HUES6 (cell line): ENCODE measurements around the gene ROBO1.

Experiments used
- H3K27ac ChIP-seq: 2 replicates; pipeline ENCODE4 v1.7.0; 2013; ENCODE audit warnings: low read depth, mild to moderate bottlenecking, low read length, inconsistent platforms
- H3K27me3 ChIP-seq: 2 replicates; pipeline ENCODE4 v1.6.1; 2013; ENCODE audit warnings: low read length; ENCODE audit not compliant: control insufficient read depth, insufficient read depth
- H3K36me3 ChIP-seq: 2 replicates; pipeline ENCODE4 v1.6.1; 2013; ENCODE audit warnings: low read length; ENCODE audit not compliant: control insufficient read depth, insufficient read depth
- H3K4me1 ChIP-seq: 2 replicates; pipeline ENCODE4 v1.6.1; 2013; ENCODE audit warnings: low read length; ENCODE audit not compliant: control insufficient read depth, insufficient read depth
- H3K4me3 ChIP-seq: 2 replicates; pipeline ENCODE4 v1.5.1; 2013; ENCODE audit warnings: low read depth, low read length
- H3K9ac ChIP-seq: one replicate; pipeline ENCODE4 v1.6.1; 2013; ENCODE audit warnings: mild to moderate bottlenecking, low read length
- H3K9me3 ChIP-seq: 2 replicates; pipeline ENCODE4 v1.6.1; 2013; ENCODE audit warnings: low read depth, low read length; ENCODE audit not compliant: control insufficient read depth, insufficient read depth

The ROBO1 gene

DNA sequence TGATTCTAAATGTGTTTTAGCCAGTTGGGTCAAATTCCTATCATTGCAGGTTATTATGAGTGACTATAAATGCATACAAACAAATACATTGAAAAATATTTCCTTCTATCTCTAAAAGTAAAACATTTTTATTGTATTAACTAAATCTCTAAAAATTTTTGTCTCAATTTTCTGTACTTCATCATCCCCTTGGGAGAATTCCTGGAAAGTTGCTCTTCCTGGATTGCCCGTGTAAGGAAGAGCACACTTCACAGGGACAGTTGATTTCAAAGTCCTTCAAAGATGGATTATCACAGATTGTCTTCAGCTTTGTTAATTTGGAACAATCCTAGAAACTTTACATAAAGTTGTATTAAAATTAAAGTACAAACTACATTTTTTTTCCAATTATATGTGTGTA is 595.6 kb downstream of the ROBO1 start:
- H3K9me3 ChIP-seq: peaks cover 8% of the 10 kb centered on the region
- H3K4me3 ChIP-seq: no peak overlapping the region
- H3K4me1 ChIP-seq: peaks cover 6% of the 10 kb centered on the region
- no peaks in the 10 kb centered on the region for H3K27me3 ChIP-seq
- no peaks in the 10 kb centered on the region for H3K36me3 ChIP-seq
- H3K9ac ChIP-seq: no peak overlapping the region
- H3K27ac ChIP-seq: no peak overlapping the region

DNA sequence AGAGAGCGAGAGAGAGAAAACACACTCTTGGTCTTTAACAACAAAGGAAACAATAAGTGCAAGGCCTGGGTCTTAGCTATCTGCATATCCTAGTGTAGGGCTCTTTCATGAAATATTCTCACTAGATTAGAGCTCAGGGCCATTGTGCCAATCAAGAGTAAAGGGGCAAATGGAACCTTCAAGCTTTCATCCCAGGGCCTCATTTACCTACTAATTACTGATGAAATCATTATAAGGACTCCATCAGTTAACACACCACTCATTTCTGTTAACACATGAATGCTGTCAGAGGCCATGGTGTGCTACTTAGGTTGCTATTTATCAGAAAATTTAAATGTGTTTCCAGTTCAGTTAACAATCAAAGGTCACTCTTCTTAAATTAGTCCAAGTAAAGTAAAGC is 597.8 kb downstream of the ROBO1 start:
- H3K4me3 ChIP-seq: no peak overlapping the region
- peaks cover 6% of the 10 kb centered on the region for H3K4me1 ChIP-seq
- H3K36me3 ChIP-seq: no peaks in the 10 kb centered on the region
- H3K9ac ChIP-seq: no peak overlapping the region
- peaks cover 8% of the 10 kb centered on the region for H3K9me3 ChIP-seq
- H3K27me3 ChIP-seq: no peaks in the 10 kb centered on the region
- H3K27ac ChIP-seq: no peak overlapping the region

DNA sequence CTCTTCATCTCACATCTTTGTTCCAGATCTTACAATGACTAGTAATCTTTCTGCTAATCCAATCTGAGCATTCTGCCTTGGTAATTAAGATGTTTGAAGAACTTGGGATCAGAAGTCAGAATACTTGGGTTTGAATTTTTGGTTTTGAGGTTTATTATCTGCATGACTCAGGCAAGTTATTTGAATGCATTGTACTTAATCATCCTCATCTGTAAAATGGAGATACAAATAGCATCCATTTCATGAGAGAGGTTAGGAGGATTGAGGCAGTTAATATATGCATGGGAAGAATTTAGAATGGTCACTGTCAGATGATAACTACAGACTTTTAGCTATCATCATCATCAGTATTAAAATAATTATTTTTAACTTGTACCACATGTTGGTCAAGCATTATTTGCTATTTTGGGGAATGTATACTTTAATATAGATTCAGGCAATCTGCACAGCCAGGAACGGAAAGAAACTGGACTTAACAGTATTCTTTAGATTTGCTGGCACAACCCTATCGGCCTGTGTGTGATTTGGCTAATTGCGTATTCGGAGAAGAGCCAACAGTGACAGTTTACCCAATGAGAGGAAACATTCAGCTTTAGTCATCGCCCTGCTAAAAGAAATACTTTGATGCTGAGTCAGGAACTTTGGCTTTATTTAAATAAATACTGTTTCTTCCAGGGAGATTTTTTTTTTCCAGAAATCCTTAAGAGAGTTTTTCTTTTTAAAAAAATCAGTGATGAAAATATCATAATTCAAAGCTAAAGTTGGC is 600.0 kb downstream of the ROBO1 start:
- Histone ChIP-seq H3K4me1 (peaks cover 6% of the 10 kb centered on the region), H3K27ac (no peak overlapping the region)

DNA sequence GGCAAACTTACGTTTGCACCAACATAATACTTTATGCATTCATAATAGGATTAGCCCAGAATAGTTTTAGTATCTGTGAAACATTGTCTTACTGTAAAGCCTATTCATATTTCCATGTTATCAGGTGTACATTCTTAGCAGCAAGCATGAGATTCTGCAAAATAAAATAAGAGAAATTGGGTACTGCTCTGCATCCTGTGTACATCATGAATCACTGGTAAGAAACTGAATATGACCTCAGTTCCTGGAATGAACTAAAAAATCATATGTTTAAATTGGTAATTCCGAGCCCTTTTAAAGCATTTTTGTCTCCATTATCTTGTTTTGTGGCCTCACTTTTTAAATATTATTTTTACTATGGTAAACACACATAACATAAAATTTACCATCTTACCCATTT is 605.1 kb downstream of the ROBO1 start:
- H3K9me3 ChIP-seq: no peaks in the 10 kb centered on the region
- peaks cover 7% of the 10 kb centered on the region; the same call in 1 of the 2 replicates for H3K4me1 ChIP-seq
- no peaks in the 10 kb centered on the region for H3K27me3 ChIP-seq
- H3K27ac ChIP-seq: no peak overlapping the region
- no peak overlapping the region for H3K9ac ChIP-seq
- no peaks in the 10 kb centered on the region for H3K36me3 ChIP-seq
- H3K4me3 ChIP-seq: no peak overlapping the region

More for the DNA sequence above, 600.0 kb downstream of the ROBO1 start:
- H3K9ac ChIP-seq: no peak overlapping the region
- H3K27me3 ChIP-seq: no peaks in the 10 kb centered on the region
- no peak overlapping the region for H3K4me3 ChIP-seq
- no peaks in the 10 kb centered on the region for H3K36me3 ChIP-seq
- H3K9me3 ChIP-seq: peaks cover under 1% of the 10 kb centered on the region; the same call in 1 of the 2 replicates

DNA sequence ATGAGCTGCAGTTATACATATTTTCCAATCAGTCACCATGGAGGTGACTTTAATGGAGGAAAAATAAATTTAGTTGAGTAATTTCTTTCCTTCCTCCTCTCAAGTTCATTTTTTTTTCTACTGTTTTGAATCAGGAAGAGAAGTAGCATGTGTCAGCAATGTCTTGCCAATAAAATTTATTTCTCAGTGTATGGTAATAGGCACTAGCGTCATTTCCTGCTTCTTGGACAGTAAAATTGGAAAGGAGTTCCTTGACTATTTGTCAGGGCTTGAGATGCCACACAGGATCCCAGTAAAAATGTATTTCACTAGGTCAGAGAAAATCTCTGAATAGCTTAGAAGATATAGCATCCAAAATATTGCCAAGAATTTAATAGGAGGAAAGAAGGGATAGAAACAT is 605.9 kb downstream of the ROBO1 start:
- Histone ChIP-seq H3K36me3 (no peaks in the 10 kb centered on the region), H3K27me3 (no peaks in the 10 kb centered on the region), H3K4me1 (peaks cover 7% of the 10 kb centered on the region; the same call in 1 of the 2 replicates), H3K4me3 (no peak overlapping the region), H3K9ac (no peak overlapping the region), H3K9me3 (no peaks in the 10 kb centered on the region), H3K27ac (no peak overlapping the region)

DNA sequence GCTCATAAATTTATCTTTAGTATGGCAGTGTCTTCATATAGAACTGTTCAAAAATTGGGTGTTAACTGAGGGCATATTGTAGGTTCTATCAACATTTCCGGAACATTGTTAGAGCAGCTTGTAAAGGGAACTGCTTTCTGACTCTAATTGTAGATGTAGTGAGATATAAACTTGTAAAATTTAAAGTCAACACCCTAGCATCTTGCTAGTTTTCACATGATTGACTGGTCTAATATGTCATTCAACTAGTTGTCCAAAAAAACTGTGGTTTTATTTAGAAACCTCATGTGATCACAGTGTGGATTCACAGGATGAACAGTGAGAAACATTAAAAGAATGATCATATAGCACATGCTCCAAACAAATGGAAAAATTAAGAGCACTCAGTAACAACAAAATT is 607.4 kb downstream of the ROBO1 start:
- H3K36me3 ChIP-seq: no peaks in the 10 kb centered on the region
- H3K27me3 ChIP-seq: no peaks in the 10 kb centered on the region
- no peak overlapping the region for H3K4me3 ChIP-seq
- H3K27ac ChIP-seq: no peak overlapping the region; the same call in 1 of the 2 replicates
- no peak overlapping the region for H3K9ac ChIP-seq
- peaks cover 7% of the 10 kb centered on the region; the same call in 1 of the 2 replicates for H3K4me1 ChIP-seq
- no peaks in the 10 kb centered on the region for H3K9me3 ChIP-seq

DNA sequence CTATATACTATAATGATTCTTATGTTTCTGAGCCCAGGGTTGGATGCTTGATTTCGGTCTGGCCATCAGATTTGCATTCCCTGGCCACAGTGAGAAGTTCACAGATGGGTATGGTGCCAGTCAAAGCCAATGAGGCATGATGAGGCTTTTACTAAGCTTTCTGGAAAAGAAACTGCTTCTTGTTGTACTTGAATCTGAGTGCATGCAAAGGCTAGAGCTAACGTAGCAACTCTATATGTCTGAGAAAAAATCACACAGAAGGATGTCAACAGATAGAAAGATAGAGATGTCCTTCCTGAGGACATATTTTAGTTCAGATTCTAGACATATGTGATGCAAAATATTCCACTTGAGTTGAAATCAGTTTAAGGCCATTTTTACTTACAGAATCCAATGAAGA is 608.1 kb downstream of the ROBO1 start:
- H3K4me3 ChIP-seq: no peak overlapping the region
- H3K9me3 ChIP-seq: no peaks in the 10 kb centered on the region
- no peaks in the 10 kb centered on the region for H3K36me3 ChIP-seq
- H3K27me3 ChIP-seq: no peaks in the 10 kb centered on the region
- no peak overlapping the region for H3K9ac ChIP-seq
- H3K27ac ChIP-seq: no peak overlapping the region
- H3K4me1 ChIP-seq: peaks cover 7% of the 10 kb centered on the region; the same call in 1 of the 2 replicates

DNA sequence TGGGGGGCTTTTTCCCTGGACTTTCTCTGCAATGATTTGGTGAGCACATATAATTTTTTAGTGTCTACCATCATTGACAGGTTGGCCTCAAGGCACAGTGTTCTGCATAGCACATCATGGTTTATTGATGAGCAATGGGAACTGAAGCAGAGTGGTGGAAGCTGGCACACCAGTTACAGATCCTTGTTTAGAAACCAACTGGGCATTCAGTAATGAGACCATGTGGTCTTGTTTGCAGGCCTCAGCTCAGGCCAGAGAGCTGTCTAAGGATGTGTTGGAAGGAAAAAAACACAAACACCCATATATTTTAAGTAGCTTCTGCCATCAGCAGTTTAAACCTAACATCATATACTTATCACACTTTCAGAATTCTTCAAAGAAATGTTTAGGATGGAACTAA is 610.6 kb downstream of the ROBO1 start:
- H3K27ac ChIP-seq: no peak overlapping the region

DNA sequence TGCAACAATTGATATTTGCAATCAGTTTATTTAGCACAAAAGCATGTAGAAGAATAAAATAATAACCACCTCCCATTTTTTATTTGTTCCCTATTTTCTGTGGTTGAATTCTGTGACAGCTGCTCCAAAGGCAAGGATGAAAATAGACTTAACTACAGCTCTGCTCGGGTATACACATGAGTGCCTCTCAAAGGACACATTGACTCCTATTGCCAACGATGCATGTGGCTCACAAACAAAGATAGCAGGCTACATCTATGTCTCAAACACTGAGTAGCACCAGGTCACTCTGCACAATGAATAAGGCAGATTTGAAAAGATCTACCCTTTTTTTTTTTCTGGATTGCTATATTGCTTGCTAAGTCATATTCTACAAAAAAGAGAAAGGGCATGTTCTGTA is 612.9 kb downstream of the ROBO1 start:
- no peaks in the 10 kb centered on the region for H3K27me3 ChIP-seq
- no peak overlapping the region for H3K9ac ChIP-seq
- peaks cover 6% of the 10 kb centered on the region; the same call in 1 of the 2 replicates for H3K9me3 ChIP-seq
- H3K4me1 ChIP-seq: no peaks in the 10 kb centered on the region
- H3K27ac ChIP-seq: no peak overlapping the region
- no peak overlapping the region for H3K4me3 ChIP-seq
- no peaks in the 10 kb centered on the region for H3K36me3 ChIP-seq

More for the DNA sequence above, 610.6 kb downstream of the ROBO1 start:
- Histone ChIP-seq H3K27me3 (no peaks in the 10 kb centered on the region), H3K36me3 (no peaks in the 10 kb centered on the region), H3K4me1 (peaks cover 7% of the 10 kb centered on the region; the same call in 1 of the 2 replicates), H3K9me3 (no peaks in the 10 kb centered on the region), H3K4me3 (no peak overlapping the region), H3K9ac (no peak overlapping the region)

DNA sequence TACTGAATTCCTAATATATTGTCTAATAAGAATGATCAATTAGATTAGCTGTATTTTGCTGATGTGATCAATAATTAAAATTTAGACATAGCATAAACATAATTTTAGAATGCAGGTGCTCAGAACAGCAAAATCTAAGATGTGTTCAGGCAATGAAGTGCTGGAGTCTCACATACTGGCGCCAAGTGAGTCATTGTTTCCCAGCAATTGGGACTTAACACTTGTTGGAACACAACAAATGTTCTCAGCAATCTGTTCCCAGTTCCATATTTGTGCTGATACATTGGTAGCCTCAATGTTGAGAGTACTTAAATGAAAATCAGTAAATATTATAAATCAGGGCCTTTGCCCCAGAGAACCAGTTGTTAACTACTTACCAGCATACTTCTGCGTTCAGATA is 619.0 kb downstream of the ROBO1 start:
- H3K9ac ChIP-seq: no peak overlapping the region
- H3K27me3 ChIP-seq: no peaks in the 10 kb centered on the region
- peaks cover 6% of the 10 kb centered on the region; the same call in 1 of the 2 replicates for H3K9me3 ChIP-seq
- no peaks in the 10 kb centered on the region for H3K4me1 ChIP-seq
- no peaks in the 10 kb centered on the region for H3K36me3 ChIP-seq
- no peak overlapping the region for H3K27ac ChIP-seq
- H3K4me3 ChIP-seq: no peak overlapping the region

DNA sequence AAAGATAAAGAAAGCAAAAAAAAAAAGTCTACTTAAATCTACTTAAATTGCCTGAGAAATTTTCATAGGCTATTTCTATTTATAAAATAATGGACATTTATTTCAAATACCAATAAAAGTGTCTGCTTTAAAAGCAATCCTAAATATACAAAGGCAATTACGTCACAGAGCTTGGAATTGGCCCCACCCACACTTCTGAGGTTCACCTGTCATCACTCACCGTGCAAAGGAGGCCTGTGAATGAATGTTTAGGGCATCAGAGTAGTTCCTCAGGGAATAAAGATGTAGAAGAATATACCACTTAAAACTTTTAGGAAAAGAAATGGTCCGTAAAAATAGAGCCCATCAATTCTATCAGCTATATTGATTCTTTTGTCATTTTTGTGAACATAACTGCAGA is 621.8 kb downstream of the ROBO1 start:
- Histone ChIP-seq H3K4me1 (no peaks in the 10 kb centered on the region), H3K27ac (no peak overlapping the region), H3K9ac (no peak overlapping the region), H3K27me3 (no peaks in the 10 kb centered on the region), H3K9me3 (peaks cover 4% of the 10 kb centered on the region; the same call in 1 of the 2 replicates), H3K36me3 (no peaks in the 10 kb centered on the region), H3K4me3 (no peak overlapping the region)
